Ishikawa (cell line): ENCODE results near the gene IL19.

Source experiments
- CEBPB ChIP-seq: IDR thresholded peaks from 2 replicates; pipeline ENCODE4 v1.6.1; 2012
- EGR1 ChIP-seq: IDR thresholded peaks from 2 replicates; pipeline ENCODE4 v1.6.1; 2012
- NFIC ChIP-seq: IDR thresholded peaks from 2 replicates; pipeline ENCODE4 v1.6.1; 2012
- RAD21 ChIP-seq: IDR thresholded peaks from 2 replicates; pipeline ENCODE4 v1.6.1; 2012; ENCODE audit warnings: low read depth
- REST ChIP-seq: IDR thresholded peaks from 2 replicates; pipeline ENCODE4 v1.6.1; 2012; ENCODE audit warnings: low read depth, mild to moderate bottlenecking
- TAF1 ChIP-seq: IDR thresholded peaks from 2 replicates; pipeline ENCODE4 v1.6.1; 2012; ENCODE audit warnings: low read depth, mild to moderate bottlenecking
- TCF12 ChIP-seq: IDR thresholded peaks from 2 replicates; pipeline ENCODE4 v1.6.1; 2012; ENCODE audit warnings: low read depth
- TEAD4 ChIP-seq: IDR thresholded peaks from 2 replicates; pipeline ENCODE4 v1.6.1; 2012
- USF1 ChIP-seq: IDR thresholded peaks from 2 replicates; pipeline ENCODE4 v1.6.1; 2012
- YY1 ChIP-seq: IDR thresholded peaks from 2 replicates; pipeline ENCODE4 v1.6.1; 2012; ENCODE audit warnings: low read depth
- TF ChIP-seq, protein P1 (sequence below): IDR thresholded peaks from 2 replicates; pipeline ENCODE4 v1.6.1; 2012

DNA sequence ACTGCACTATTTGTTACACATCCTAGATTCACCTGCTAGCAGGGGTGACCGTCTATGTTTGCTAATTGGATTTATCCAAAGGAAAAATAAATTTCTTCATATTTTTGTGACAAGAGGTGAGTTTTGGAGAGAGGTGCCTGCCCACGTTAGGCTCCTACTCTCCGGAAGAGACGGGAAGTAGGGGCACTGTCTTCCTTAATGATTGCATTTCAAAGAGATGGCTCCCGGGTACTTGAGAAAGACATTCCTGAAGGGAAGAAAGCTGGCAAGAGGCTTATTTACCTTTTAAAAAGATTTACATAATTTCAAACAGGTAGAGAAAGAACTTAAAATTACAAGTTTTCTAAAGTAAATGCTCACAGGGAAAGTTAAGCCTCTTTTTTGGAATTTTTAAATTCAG, 18.7 kb upstream of the IL19 start:
- TF ChIP-seq EGR1 (no peak), NFIC (no peak), CEBPB (no peak), YY1 (no peak), TCF12 (no peak), TAF1 (no peak), RAD21 (no peak), TEAD4 (no peak), REST (no peak), USF1 (no peak)
- TF ChIP-seq, protein P1, sequence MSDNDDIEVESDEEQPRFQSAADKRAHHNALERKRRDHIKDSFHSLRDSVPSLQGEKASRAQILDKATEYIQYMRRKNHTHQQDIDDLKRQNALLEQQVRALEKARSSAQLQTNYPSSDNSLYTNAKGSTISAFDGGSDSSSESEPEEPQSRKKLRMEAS, result no peak
